Middle frontal gyrus (tissue), 1 donor: ENCODE results near the gene KCNIP2.
"Not testable (repeated sequence)": the region's sequence is repeated elsewhere in the genome, so short reads cannot be mapped to it uniquely, and the experiment has no call there.

Experiments used
- DNase-seq: peaks from one replicate; pipeline ENCODE4 v3.0.0-alpha.2; 2015; ENCODE audit warnings: low spot score; ENCODE audit errors: extremely low spot score

KCNIP2 gene

DNA sequence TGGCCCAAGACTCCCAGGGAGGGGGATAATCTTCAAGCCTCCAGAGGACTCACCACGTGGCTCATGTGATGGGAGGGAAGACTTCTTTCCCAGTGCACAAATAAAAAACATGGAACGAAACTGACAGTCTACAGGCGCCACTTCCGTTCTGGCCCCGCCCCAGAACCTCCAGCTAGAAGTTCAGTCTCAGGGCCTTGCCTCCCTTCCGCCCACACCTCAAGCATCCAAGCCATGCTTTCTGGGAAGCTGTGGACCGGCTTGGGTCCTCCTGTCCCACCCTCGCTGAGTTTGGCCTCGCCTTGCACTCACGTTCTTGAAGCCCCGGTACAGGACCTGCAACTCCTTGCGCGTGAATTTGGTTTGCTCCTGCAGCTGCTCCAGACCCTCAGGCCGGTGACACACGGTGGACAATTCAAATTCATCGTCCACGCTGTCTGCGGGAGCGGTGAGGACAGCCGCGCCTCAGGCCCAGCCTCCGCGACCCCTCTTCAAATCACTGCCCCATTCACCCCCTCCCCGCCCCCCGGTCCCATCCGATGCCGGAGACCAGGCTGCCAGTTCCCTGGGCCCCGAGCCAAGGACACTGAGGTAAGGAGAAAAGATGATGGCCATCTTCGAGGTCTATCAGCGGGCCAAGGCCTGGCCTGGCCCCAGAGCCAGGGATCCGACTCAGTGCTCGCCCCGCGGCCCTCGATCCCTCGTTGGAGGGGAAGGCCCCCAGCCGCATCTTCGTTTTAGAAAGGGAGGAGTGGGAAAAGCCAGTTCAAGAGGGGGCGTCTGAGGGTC is 14.6 kb downstream of the KCNIP2 start:
- no peak for DNase-seq

DNA sequence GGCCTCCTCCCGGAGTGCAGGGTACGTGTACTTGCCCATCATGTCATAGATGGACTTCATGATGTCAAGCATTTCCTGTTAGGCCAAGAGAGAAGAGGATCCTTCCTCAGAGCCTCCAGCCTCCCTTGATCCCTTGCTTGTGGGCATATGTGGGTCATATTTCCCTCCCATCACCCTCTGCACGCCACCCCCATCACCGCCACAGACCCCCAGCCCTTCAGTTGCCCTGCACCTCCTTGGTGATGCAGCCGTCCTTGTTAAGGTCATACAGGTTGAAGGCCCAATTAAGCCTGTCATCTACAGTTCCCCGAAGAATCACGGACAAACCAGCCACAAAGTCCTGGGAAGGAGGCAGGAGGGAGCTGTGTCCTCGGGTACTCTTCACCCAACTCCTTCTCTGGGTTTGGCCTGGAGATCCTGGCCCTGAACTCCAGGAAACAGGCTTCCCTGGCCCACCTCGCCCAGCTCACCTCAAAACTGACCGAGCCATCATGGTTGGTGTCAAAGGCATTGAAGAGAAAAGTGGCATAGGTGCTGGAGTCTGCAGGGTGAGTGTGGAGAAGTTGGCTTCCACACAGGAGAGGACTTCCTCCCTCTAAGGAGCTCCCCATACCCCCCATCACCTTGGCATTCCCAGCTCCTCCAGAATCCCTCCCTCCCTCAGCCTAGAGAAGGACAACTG is 15.5 kb downstream of the KCNIP2 start:
- no peak for DNase-seq

DNA sequence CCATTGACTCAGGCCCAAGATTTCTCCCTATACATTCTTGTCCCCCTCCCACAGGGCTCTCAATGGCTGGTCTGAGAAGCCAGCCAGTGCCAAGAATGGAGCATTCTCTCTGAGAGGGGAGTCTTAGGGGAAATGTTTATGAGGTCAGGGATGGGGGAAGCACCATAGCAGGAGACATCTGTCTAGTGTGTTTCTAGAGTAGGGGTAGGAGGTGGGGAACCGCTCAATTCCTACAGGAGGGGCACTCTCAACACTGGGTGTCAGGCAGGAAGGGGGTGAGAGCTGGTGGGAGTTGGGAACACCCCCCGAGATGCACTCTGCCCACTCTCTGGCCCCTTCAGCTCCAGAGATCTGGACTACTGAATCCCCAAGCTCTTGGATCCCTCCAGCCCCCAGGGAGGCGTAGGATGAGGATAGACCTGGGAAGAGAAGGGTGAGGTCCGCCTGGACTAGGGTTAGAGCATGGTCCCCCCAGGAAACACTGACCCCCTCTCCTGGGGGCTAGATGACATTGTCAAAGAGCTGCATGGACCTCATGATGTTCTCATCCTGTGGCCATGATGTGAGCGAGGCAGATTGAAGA is 16.7 kb downstream of the KCNIP2 start:
- DNase-seq: no peak

DNA sequence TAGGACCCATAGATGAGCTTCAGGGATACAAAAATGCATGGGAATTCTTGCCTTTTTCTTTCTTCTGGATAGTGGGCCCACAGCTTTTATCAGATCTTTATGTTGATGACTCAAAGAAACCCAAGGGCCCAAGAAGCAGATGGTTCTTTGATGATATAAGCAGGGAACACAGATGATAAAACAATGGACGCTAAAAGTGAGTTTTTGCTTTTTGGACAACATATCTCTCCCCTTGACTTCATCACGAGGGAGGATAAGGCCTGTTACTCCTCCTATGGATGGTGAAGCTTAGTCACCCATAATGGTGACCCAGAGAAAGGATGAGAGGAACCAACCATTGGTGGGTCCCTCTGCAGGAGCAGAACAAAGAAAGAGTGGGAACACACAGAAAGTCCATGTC is 18.9 kb downstream of the KCNIP2 start:
- no peak for DNase-seq

DNA sequence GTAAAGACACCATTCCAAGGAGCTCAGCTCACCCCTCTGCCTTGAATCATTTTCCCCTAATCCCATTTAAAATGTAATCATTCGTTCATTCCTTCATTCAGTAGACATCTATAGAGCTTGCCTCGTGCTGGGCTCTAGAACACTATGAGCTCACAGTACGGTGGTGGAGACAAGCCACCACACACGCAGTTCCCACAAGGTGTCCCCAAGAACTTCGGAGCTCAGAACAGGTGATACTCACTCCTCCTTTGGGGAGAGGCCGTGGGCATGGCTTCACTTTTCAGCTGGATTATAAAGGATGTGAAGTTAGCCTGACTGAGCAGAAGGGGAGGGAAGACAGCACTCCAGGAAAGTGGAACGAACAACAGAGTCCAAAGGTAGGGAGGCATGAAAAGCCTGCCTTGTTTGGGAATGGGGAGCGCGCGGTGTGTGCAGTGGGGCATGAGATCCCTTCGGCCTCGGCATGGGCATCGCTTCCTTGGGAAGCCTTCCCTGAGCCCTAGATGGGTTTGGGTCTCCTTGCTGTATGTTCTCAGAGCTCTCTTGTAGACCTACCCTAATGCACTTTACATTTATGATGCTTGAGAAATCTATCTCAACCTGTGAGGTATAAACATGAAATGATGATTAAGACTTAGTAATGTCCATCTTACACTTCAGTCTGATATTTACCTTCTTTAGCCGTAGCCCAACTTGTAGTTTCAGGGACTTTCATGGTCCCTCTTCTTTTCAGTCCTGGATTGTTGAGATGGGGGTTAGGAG is 24.5 kb downstream of the KCNIP2 start:
- DNase-seq: no peak

DNA sequence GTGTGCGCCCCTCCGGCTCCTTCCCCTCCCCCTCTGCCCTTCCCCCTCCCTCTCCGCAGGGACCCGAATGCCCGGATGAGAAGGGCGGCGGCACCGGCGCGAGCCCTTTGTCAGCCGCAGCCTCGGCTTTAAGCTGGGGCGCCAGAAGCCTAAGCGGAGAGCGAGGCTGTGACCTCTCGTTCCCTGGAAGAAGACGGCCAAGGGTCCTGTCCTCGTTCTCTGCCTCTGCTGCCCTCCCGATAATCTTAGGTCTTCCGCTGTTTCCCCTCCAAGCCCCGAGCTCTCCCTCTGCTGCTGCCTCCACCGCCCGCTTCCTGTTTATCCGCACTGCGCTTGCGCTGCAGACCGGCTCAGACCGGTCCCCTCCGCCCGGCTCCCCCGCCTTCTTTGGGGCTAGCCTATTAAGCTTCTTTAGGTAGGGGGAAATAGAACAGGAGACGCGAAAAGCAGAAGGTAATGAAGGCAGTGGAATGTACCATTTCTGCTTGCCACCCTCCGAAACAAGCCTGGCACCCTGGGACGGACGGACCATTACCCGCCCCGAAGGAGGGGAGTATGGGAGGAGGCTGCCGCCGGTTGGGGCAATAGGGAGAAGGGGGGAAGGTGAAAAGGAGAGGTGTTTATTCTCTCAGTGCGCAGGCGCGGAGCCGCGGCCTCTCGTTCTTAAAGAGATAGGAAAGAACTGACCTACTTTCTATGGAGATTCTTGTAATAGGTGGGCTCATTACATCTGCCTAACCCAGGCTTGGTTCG is 25.3 kb downstream of the KCNIP2 start, which contains the start of gene OGA:
Gene OGA, minus strand, starts transcription at position 326 of the 753 bp plus-strand sequence. CDS start 422 bp downstream, outside the sequence.
- peak; percentile 86 for DNase-seq

DNA sequence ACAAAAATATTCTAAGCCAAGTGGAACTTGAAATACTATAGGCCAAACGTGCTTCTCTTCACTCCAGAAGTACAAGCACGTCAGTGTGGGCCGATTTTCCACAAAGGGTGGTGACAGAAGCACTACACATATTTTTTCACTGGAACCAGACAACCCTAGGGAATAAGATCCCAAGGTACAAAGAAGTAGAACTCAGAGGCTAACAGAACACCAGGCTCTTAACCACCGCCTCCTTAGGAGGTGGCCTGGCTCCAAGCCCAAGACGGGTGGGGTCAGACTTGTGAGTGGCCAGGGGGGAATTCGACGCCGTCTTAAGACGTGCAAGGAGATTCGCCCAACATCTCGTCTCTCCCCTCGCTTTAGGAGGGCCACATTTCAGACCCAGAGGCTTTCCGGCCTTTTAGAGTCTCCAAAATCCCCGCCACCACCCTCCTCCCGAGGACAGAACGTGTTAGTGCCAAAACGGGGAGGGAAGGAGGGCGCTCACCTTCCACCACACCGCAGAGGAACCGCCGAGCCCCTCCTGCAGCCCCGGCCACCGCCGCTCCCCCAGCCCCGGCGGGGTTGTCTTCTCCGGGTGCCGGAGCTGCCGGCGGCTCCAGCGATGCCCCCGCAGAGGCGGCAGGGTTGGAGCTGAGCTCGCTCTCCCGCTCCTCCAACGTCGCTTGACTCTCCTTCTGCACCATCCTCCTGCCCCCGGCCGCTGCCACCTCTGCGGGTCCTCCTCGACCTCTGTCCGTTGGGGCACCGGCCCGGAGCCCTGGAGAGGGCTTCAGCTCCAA is 26.1 kb downstream of the KCNIP2 start:
- no peak for DNase-seq

DNA sequence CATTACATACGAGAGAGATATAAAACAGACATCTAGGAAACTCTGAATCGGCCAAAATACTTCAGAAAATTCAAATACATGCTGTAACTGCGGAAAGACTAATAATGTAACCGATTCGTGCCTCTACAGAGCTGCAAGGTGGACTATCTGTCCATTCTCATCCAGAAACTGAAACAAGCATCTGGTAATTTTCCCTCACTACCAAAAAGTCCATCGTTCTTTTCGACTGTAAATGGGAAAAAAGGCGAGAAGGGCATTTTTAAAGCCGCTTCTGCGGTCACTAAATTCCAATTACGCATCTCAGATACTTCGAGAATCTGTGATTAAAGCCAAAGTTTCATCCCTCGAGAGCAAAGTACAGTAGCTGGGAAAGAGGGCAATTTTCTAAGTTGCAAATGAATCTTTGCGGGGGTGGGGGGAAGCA is 26.7 kb downstream of the KCNIP2 start:
- no peak for DNase-seq

DNA sequence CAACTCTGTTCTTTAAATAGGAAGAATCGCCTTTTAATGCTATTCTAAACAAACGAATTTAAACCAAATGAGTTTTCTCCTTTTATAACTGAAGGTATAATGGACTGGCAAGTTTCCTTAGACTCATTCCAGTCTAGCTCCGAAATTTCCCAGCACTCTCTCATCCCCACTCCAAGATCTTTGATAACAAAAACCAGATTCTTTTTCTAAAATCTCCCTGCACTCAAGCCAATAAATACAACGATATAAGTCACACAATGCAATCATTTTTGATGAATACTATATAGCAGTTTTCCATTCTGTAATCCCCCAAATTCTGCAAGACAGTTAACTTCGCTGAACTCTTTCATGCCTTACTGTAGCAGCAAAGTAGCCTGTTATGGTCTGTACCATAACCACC is 27.2 kb downstream of the KCNIP2 start:
- no peak for DNase-seq

DNA sequence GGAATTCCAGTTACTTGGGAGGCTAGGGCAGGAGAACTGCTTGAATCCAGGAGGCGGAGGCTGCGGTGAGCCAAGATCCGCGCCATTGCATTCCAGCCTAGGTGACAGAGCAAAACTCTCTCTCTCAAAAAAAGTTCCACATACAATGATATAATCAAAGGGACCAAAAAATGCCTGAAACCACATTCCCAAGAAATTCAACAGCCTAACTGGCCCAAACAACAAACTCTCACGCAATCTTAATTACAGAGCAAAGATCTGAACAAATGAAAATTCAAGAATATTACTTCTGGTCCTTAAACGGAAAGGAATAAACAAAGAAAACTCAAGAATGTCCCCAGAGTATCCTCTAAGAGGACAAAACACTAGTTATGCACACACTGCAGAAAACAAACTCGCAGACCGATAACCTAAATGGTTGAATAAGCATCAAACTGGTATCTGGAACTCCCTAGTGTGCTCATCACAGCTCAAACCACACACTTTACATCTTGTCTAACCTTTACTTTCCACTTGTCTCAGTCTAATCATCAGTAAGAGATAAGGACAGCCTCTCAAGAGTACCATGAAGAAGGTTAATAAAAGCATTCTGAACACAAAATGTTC is 29.0 kb downstream of the KCNIP2 start:
- no peak for DNase-seq

DNA sequence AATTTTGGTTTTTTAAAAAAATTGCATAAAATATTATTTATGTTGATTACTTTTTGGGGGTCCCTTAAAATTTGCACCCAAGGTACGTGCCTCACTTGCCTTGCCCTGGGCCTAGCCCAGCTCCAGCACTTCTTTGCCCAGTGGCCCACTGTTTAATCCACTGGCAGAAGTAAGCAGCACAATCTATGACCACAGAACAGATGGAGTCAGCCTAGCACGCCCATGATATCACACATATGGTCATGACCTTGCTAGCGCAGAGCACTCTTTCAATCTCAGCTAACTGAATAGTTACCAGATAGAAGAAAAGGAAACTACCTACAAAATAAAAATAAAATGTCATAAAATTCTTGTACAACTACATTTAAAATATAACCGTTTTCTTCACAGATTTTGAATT is 31.0 kb downstream of the KCNIP2 start:
- DNase-seq: no peak

DNA sequence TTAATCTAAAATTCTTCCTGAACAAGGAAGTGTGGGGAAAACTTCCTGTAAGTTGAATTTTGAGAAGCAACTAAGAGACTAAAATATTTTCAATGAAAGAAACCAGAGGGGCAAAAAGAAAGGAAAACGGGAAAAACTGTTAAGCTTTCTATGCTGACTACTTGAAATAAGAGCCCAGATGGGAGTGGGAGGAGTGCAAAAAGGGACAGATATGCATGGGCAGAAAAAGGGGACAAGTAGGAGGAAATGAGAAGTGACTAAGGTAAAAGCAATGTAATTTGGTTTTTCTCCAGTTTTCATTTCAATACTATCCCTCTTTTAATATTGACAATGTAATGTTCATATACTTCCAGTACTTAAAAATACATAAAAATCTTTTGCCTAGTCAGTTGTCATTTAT is 36.4 kb downstream of the KCNIP2 start:
- DNase-seq: peak; percentile 32

DNA sequence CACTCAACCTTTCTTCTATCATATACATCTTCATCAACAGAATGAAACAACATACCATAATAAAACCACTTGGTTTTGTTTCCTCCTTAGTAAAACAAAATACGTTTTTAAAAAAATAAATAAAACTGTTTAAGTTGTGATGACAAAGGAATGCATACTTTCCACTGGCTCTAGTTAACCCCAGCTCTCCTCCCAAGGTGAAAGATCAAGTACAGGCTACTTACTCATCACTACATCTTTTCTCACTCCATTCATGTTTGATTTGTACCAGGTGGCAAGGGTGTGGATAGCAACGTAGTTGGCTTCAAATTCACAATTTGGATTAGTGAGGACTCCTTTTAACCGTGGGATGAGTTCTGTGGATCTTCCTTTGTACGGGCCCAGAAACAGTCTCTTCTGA is 40.1 kb downstream of the KCNIP2 start:
- no peak for DNase-seq

DNA sequence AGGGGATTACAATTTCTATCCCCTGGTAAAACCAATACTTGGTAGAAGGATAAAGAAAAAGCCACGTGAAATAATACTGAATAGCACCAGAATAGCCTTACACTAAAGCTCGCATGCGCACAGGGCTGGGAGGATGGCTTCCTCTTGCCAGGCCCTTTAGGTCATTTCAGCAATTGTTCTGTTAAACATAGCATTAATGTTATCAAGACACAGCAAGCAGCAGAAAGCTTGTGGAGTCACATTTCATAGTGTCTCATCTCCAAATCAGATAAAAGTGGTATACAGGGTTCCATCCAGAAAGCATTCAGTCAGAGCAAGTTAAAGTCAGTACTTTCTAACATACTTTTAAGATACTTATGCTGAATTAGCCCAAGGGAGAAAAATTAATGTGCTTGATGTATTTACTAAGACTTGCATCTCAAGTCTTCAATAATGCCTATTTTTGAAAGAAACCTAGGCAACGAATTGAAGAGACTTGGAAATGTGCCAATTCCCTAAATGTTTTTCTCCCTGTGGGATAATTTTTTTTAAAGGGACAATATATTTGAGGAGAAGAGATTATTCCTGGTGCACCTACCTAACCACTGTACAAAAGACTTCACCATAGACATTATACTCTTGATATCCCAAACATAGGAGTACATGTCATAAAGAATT is 46.1 kb downstream of the KCNIP2 start:
- DNase-seq: no peak

DNA sequence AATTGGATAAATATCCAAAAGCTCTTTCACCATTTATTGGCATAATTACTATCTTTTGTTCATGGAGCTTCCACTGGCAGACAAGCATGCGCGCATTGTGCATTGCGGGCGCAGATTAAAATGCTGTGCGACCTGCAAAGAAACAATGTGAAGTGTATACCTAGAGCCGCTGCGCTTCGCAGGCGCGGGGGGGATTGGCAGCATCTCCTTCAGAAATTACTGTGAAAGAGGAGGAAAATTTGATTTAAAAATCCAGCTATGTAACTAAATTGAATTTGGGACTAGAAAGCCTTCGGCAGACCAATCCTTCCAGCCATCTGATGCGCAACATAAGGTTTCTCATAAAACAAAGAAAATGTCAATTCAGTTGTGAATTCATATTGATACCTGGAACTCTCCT is 50.1 kb downstream of the KCNIP2 start:
- DNase-seq: no peak

DNA sequence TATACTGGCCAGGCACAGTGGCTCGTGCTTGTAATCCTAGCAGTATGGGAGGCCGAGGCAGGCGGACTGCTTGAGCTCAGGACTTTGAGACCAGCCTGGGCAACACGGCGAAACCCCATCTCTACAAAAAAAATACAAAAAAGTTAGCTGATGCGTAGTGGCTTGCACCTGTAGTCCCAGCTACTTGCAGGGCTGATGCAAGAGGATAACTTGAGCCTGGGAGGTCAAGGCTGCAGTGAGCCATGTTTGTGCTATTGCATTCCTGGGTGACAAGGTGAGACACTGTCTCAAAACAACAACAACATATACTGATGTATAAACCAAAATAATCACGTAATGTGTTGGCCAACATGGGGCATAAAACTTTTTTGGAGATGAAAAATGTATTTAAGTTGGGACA is 53.9 kb downstream of the KCNIP2 start:
- DNase-seq: no peak

DNA sequence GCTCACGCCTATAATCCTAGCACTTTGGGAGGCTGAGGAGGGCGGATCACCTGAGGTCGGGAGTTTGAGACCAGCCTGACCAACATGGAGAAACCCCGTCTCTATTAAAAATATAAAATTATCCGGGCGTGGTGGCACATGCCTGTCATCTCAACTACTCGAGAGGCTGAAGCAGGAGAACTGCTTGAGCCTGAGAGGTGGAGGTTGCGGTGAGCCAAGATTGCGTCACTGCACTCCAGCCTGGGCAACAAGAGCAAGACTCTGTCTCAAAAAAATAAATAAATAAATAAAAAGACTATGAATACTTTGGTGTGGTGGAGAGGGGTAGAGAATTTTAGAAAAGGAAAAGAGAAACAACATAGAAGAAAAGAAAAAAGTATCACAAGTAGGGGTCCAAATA is 54.4 kb downstream of the KCNIP2 start:
- not testable (repeated sequence) for DNase-seq

DNA sequence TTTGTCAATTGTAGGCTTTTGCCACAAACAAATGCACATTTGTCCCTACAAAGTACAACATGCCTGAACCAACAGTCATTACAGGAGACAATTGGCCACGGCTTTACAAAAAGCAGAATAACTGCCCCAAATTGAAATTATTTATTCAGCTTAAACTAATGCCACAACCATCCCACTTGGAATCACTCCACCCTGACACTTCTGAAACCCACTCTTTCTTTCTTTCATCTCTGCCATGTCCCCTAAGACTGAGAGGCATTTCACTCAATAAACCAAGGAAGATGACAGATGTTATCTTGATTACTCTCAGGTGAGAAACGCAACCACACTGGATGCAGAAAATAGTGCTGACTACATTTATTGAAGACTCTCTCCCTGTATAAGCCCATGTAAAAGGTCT is 57.8 kb downstream of the KCNIP2 start:
- DNase-seq: no peak

DNA sequence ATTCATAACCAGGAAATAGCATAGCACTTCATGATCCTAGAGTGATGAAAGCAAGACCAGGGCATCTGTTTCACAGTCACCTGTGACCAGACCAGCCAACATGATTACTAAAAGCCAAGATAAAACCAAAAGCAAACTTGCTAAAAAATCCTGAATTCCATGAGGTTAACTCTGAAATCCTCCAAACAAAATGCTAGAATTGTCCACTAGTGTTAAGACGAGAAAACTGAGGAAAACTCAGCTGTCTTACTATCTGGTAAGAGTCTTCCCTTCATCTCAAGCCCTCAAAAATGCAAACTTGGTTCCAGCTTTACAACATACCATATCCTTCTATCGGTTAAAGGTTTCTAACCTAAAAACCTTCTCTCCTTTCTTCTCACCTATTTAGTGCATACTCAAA is 59.0 kb downstream of the KCNIP2 start:
- no peak for DNase-seq
